DND-41 (cell line): ENCODE results near the gene GPC5.

Source experiments
- ATAC-seq: fragments of 200-7000 bp; cut with Tn5 transposase; 3 replicates; pipeline ENCODE4 v1.9.1; 2021; ENCODE audit warnings: low read depth; ENCODE audit not compliant: insufficient read depth
- DNase-seq: peaks from one replicate; pipeline ENCODE4 v3.0.0-alpha.2; 2020
- H2AFZ ChIP-seq: 2 replicates; pipeline ENCODE4 v1.6.0; 2012; ENCODE audit warnings: low read depth, low read length
- H3K27ac ChIP-seq: 2 replicates; pipeline ENCODE4 v1.5.1; 2012; ENCODE audit warnings: low read length, inconsistent platforms
- H3K27me3 ChIP-seq: fragments of 200-600 bp; sonication (generic); 2 replicates; pipeline ENCODE4 v1.6.0; 2012; ENCODE audit warnings: low read length, mild to moderate bottlenecking, inconsistent platforms; ENCODE audit not compliant: insufficient read depth, poor library complexity
- H3K36me3 ChIP-seq: 2 replicates; pipeline ENCODE4 v1.5.1; 2012; ENCODE audit warnings: low read length, inconsistent platforms; ENCODE audit not compliant: insufficient read depth
- H3K4me1 ChIP-seq: 2 replicates; pipeline ENCODE4 v1.5.1; 2012; ENCODE audit warnings: mild to moderate bottlenecking, low read length; ENCODE audit not compliant: insufficient read depth
- H3K4me2 ChIP-seq: 2 replicates; pipeline ENCODE4 v1.6.0; 2012; ENCODE audit warnings: mild to moderate bottlenecking, moderate library complexity, low read length, inconsistent platforms; ENCODE audit not compliant: insufficient read depth
- H3K4me3 ChIP-seq, 2 experiments: fragments of 200-600 bp in 1 of 2; shearing (Covaris generic) in 1 of 2; 2 replicates each; pipeline ENCODE4 v1.5.1; 2012 to 2016; ENCODE audit warnings: inconsistent platforms in 2 of 2, low read length in 2 of 2, mild to moderate bottlenecking in 2 of 2, low read depth in 1 of 2, moderate library complexity in 1 of 2
- H3K79me2 ChIP-seq: 2 replicates; pipeline ENCODE4 v1.6.0; 2012; ENCODE audit warnings: low read length, inconsistent platforms; ENCODE audit not compliant: insufficient read depth
- H3K9ac ChIP-seq: 2 replicates; pipeline ENCODE4 v1.6.0; 2012; ENCODE audit warnings: low read depth, mild to moderate bottlenecking, inconsistent platforms, low read length, moderate library complexity
- H3K9me3 ChIP-seq: 2 replicates; pipeline ENCODE4 v1.5.1; 2012; ENCODE audit warnings: low read length, moderate library complexity, mild to moderate bottlenecking, inconsistent platforms; ENCODE audit not compliant: insufficient read depth, severe bottlenecking
- H4K20me1 ChIP-seq: 2 replicates; pipeline ENCODE4 v1.6.0; 2012; ENCODE audit warnings: low read length; ENCODE audit not compliant: insufficient read depth
- CTCF ChIP-seq: IDR thresholded peaks from 2 replicates; pipeline ENCODE4 v1.5.1; 2012; ENCODE audit warnings: borderline replicate concordance, low read length, moderate library complexity, mild to moderate bottlenecking; ENCODE audit not compliant: poor library complexity, severe bottlenecking; ENCODE audit errors: extremely low read depth
- EZH2 ChIP-seq: IDR thresholded peaks from 3 replicates; pipeline ENCODE4 v1.6.1; 2012; ENCODE audit warnings: borderline replicate concordance, low read depth, mild to moderate bottlenecking, moderate library complexity, low read length, inconsistent platforms; ENCODE audit not compliant: severe bottlenecking

Gene GPC5

GRCh38 chr13:91660076-91660415 is 261.6 kb downstream of the GPC5 start:
- no peak for ATAC-seq
- H4K20me1 ChIP-seq = no peaks in the 10 kb centered on the region
- H3K36me3 ChIP-seq = no peaks in the 10 kb centered on the region
- H3K9me3 ChIP-seq = no peaks in the 10 kb centered on the region
- no peak overlapping the region for H3K4me2 ChIP-seq
- H3K9ac ChIP-seq = no peak overlapping the region
- H3K4me1 ChIP-seq = no peaks in the 10 kb centered on the region
- H3K79me2 ChIP-seq = no peaks in the 10 kb centered on the region
- no peak overlapping the region for H2AFZ ChIP-seq
- DNase-seq = no peak
- TF ChIP-seq CTCF (no peak), EZH2 (no peak)
- no peak overlapping the region for H3K4me3 ChIP-seq
- no peaks in the 10 kb centered on the region for H3K27me3 ChIP-seq
- H3K27ac ChIP-seq = no peak overlapping the region

GRCh38 chr13:91661692-91662490 is 263.5 kb downstream of the GPC5 start:
- TF ChIP-seq CTCF (no peak), EZH2 (no peak)
- Histone ChIP-seq H3K27me3 (no peaks in the 10 kb centered on the region), H3K9ac (no peak overlapping the region), H3K4me1 (no peaks in the 10 kb centered on the region), H4K20me1 (no peaks in the 10 kb centered on the region), H2AFZ (peak overlapping the region; percentile 25; the same call in 1 of the 2 replicates), H3K4me3 (no peak overlapping the region), H3K79me2 (no peaks in the 10 kb centered on the region), H3K9me3 (no peaks in the 10 kb centered on the region), H3K36me3 (no peaks in the 10 kb centered on the region), H3K27ac (no peak overlapping the region), H3K4me2 (no peak overlapping the region)
- ATAC-seq (no peak), DNase-seq (no peak)

- Histone ChIP-seq H3K27ac (no peak overlapping the region), H3K4me2 (no peak overlapping the region)
- DNase-seq = no peak
Observed at GRCh38 chr13:91664039-91664438, 265.6 kb downstream of the GPC5 start.

More at GRCh38 chr13:91664039-91664438, 265.6 kb downstream of the GPC5 start:
- Histone ChIP-seq H3K36me3 (no peaks in the 10 kb centered on the region), H4K20me1 (no peaks in the 10 kb centered on the region), H3K9ac (no peak overlapping the region), H2AFZ (no peak overlapping the region), H3K4me1 (no peaks in the 10 kb centered on the region), H3K9me3 (no peaks in the 10 kb centered on the region), H3K79me2 (no peaks in the 10 kb centered on the region), H3K4me3 (no peak overlapping the region), H3K27me3 (no peaks in the 10 kb centered on the region)
- no peak for ATAC-seq
- TF ChIP-seq EZH2 = no peak
- no peak for TF ChIP-seq CTCF
